CD4-positive, CD25-positive, alpha-beta regulatory T cell (primary cell): Measurements from ENCODE around the gene SIK3. TPM values are rescaled to one million over a fixed set of nuclear protein-coding genes. Genes with fewer than 3 reads are reported as not detected.

Experiments used
- ATAC-seq, 2 donors: fragments of 150-1000 bp; cut with Tn5 transposase; one replicate each; pipeline ENCODE4 v1.10.0; 2021; ENCODE audit warnings: low read depth in 2 of 2, moderate number of reproducible peaks in 2 of 2, moderate library complexity in 1 of 2
- DNase-seq, 3 donors: peaks; one replicate each; pipeline versions ENCODE4 v3.0.0 to v3.0.0-alpha.2; 2012 to 2022; ENCODE audit warnings: mixed read lengths in 1 of 3
- H3K27ac ChIP-seq: one replicate; pipeline ENCODE4 v1.7.0; 2013; ENCODE audit warnings: mild to moderate bottlenecking, low read length; ENCODE audit not compliant: insufficient read depth, poor library complexity, severe bottlenecking
- H3K27me3 ChIP-seq: one replicate; pipeline ENCODE4 v1.7.0; 2013; ENCODE audit warnings: low read length; ENCODE audit not compliant: control insufficient read depth, insufficient read depth
- H3K36me3 ChIP-seq: one replicate; pipeline ENCODE4 v1.7.0; 2013; ENCODE audit warnings: mild to moderate bottlenecking, low read length, moderate library complexity; ENCODE audit not compliant: control insufficient read depth, insufficient read depth
- H3K4me1 ChIP-seq: 2 replicates; pipeline ENCODE4 v1.7.0; 2013; ENCODE audit warnings: mild to moderate bottlenecking, low read length; ENCODE audit not compliant: insufficient read depth, control insufficient read depth, poor library complexity, severe bottlenecking
- H3K4me3 ChIP-seq: one replicate; pipeline ENCODE4 v1.7.0; 2013; ENCODE audit warnings: low read depth, mild to moderate bottlenecking, low read length, moderate library complexity
- H3K9me3 ChIP-seq, 2 experiments: 1 replicate in 1 of 2; 2 replicates in 1 of 2; pipeline ENCODE4 v1.7.0; 2013; ENCODE audit warnings: low read length in 2 of 2, mild to moderate bottlenecking in 1 of 2, moderate library complexity in 1 of 2; ENCODE audit not compliant: control insufficient read depth in 2 of 2
- H3K27ac Mint-ChIP-seq, 3 donors: one replicate each; pipeline ENCODE4 v1.8.0; 2020 to 2022; ENCODE audit warnings: mild to moderate bottlenecking in 3 of 3, mixed read lengths in 3 of 3, moderate library complexity in 2 of 3
- H3K27me3 Mint-ChIP-seq: one replicate; pipeline ENCODE4 v1.8.0; 2022; ENCODE audit warnings: mild to moderate bottlenecking, mixed read lengths
- H3K36me3 Mint-ChIP-seq: one replicate; pipeline ENCODE4 v1.8.0; 2020; ENCODE audit warnings: mixed read lengths
- H3K4me1 Mint-ChIP-seq, 4 donors: one replicate each; pipeline ENCODE4 v1.8.0; 2020 to 2022; ENCODE audit warnings: mixed read lengths in 4 of 4, mild to moderate bottlenecking in 1 of 4
- H3K4me3 Mint-ChIP-seq, 4 donors: one replicate each; pipeline ENCODE4 v1.8.0; 2020 to 2022; ENCODE audit warnings: mild to moderate bottlenecking in 4 of 4, mixed read lengths in 4 of 4, moderate library complexity in 3 of 4
- H3K9me3 Mint-ChIP-seq, 7 donors: one replicate each; pipeline ENCODE4 v1.8.0; 2020 to 2022; ENCODE audit warnings: mixed read lengths in 7 of 7, mild to moderate bottlenecking in 3 of 7, moderate library complexity in 2 of 7
- polyA plus RNA-seq, 4 donors: library from polyadenylated mRNA; unstranded; fragments of 300-500 nt; fragmentation: Illumina TruSeq; gene quantifications; one replicate each; pipeline ENCODE4 v1.2.3, GENCODE V29; 2021
- total RNA-seq: library from RNA; stranded (reverse); gene quantifications from one replicate; pipeline ENCODE4 v1.2.3, GENCODE V29; 2022

Gene SIK3
- total and polyA plus RNA-seq, 5 donors from 2014 or later: 7.0 to 55.2 (median 9.4) TPM

DNA sequence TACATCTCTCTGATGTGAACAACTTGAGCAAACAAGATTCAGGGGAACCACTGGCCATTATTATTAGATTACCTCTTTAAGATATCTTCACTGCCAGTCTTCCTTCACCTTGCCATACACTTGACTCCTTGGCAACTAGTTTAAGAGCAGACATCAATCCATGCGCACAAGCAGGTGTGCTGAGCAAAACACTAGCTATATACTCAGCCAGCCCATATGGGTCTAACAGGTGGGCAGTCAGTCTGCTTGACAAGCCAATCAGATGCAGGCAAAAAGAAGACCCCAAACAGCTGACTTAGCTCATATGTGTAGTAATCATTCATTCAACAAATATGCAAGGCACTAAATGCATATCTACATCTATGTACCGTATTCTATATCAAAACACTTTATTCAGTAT lies 101.2 kb downstream of the SIK3 start:
- Mint-ChIP-seq H3K36me3 (peaks cover 7% of the 10 kb centered on the region), H3K27ac (peak overlapping the region in 1 of 3 donors; percentile 84), H3K4me3 (no peak overlapping the region), H3K4me1 (peaks cover 35 to 62% (median 50%) of the 10 kb centered on the region in 4 donors), H3K9me3 (peaks cover 0 to 1% (median 0%) of the 10 kb centered on the region in 7 donors), H3K27me3 (no peaks in the 10 kb centered on the region)
- H3K27ac ChIP-seq: no peak overlapping the region
- H3K27me3 ChIP-seq: no peaks in the 10 kb centered on the region
- H3K4me1 ChIP-seq: peaks cover 10% of the 10 kb centered on the region
- H3K4me3 ChIP-seq: no peak overlapping the region
- no peaks in the 10 kb centered on the region for H3K9me3 ChIP-seq
- DNase-seq (no peak), ATAC-seq (no peak)
- H3K36me3 ChIP-seq: no peaks in the 10 kb centered on the region

DNA sequence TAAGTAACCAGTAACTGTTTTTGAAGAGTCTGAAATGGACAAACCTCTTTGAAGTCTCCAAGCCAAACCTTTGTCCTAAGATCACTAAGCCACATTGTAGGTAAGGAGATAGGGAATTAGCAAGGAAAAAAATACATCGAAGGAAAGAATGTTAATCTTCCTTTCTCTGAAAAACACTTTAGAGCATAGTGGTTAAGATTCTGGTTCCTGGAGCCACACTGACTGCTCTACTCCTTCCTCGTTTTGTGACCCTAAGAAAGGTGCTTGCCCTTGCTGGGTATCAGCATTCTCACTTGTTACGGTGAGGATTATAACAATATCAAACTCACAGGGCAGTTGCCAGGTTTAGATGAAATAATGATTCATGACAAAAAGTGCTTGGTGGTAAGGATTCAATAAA lies 104.0 kb downstream of the SIK3 start:
- no peak overlapping the region for H3K27ac ChIP-seq
- H3K9me3 ChIP-seq: no peaks in the 10 kb centered on the region
- H3K27ac Mint-ChIP-seq: peak overlapping the region; percentile 18 to 62 (median 43)
- H3K4me1 ChIP-seq: peaks cover 10% of the 10 kb centered on the region
- H3K36me3 ChIP-seq: no peaks in the 10 kb centered on the region
- H3K27me3 ChIP-seq: no peaks in the 10 kb centered on the region
- no peak overlapping the region for H3K4me3 Mint-ChIP-seq
- no peak overlapping the region for H3K4me3 ChIP-seq
- H3K9me3 Mint-ChIP-seq: peaks cover 0 to 1% (median 0%) of the 10 kb centered on the region in 7 donors
- no peaks in the 10 kb centered on the region for H3K27me3 Mint-ChIP-seq
- no peak for DNase-seq
- no peak for ATAC-seq
- H3K36me3 Mint-ChIP-seq: peaks cover 7% of the 10 kb centered on the region
- peaks cover 36 to 60% (median 48%) of the 10 kb centered on the region in 4 donors for H3K4me1 Mint-ChIP-seq

DNA sequence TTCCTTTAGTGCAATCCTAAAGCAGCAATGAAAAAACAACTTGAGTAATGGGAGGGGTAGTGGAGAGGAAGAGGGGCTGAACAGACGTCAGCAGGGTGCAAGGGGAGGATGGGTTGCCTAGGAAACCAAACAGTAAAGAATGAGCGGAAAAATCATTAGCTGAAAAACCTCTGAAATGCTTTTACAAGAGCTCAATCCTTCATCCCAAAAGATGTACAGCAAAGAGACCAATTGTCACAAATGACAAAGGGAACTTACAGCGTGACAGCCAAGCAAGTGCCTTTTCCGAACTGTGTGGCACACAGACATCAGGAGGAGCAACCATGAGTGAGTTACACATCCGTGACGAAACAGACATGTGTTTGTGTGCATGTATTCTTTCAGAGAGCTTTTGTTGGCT lies 104.6 kb downstream of the SIK3 start:
- Mint-ChIP-seq H3K36me3 (peaks cover 7% of the 10 kb centered on the region), H3K27ac (peak overlapping the region in 2 of 3 donors; percentile 62 to 86), H3K4me3 (peak overlapping the region in 1 of 4 donors; percentile 64), H3K9me3 (peaks cover 0 to 1% (median 0%) of the 10 kb centered on the region in 7 donors), H3K4me1 (peaks cover 41 to 60% (median 52%) of the 10 kb centered on the region in 4 donors), H3K27me3 (no peaks in the 10 kb centered on the region)
- Histone ChIP-seq H3K27me3 (no peaks in the 10 kb centered on the region), H3K9me3 (no peaks in the 10 kb centered on the region), H3K27ac (no peak overlapping the region), H3K36me3 (no peaks in the 10 kb centered on the region), H3K4me3 (no peak overlapping the region), H3K4me1 (peaks cover 10% of the 10 kb centered on the region)
- ATAC-seq (no peak), DNase-seq (peak in 1 of 3 donors; percentile 46)

GRCh38 chr11:116991491-116991890 lies 106.7 kb downstream of the SIK3 start:
- no peaks in the 10 kb centered on the region for H3K27me3 ChIP-seq
- H3K4me3 ChIP-seq: no peak overlapping the region
- peaks cover 3% of the 10 kb centered on the region for H3K36me3 Mint-ChIP-seq
- no peaks in the 10 kb centered on the region for H3K27me3 Mint-ChIP-seq
- ATAC-seq: no peak
- H3K4me1 Mint-ChIP-seq: peaks cover 56 to 67% (median 61%) of the 10 kb centered on the region in 4 donors
- peaks cover 19% of the 10 kb centered on the region for H3K4me1 ChIP-seq
- no peaks in the 10 kb centered on the region for H3K9me3 ChIP-seq
- no peaks in the 10 kb centered on the region for H3K36me3 ChIP-seq
- H3K4me3 Mint-ChIP-seq: no peak overlapping the region
- H3K9me3 Mint-ChIP-seq: no peaks in the 10 kb centered on the region
- DNase-seq: no peak
- H3K27ac ChIP-seq: no peak overlapping the region
- peak overlapping the region in 2 of 3 donors; percentile 15 to 36 for H3K27ac Mint-ChIP-seq

DNA sequence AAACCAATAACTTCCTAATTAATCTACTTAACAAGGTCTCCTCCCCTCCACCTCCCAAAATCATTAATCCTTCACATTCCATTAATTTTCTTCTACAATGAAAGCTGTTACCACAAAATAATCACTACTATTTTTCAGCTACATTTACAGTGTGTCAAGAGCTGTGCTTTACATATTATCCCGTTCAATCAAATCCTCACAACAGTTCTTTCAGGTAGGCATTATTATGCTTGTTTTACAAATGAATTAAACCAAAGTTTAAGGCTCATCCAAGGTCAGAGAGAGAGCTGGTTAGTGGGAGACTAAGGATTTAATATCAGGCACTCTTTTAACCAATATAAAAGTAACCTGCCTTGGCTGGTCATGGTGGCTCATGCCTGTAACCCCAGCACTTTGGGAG lies 107.4 kb downstream of the SIK3 start:
- no peak for ATAC-seq
- peak overlapping the region; percentile 9 to 62 (median 47) for H3K27ac Mint-ChIP-seq
- H3K27me3 ChIP-seq: no peaks in the 10 kb centered on the region
- H3K4me3 Mint-ChIP-seq: no peak overlapping the region
- no peak for DNase-seq
- H3K4me3 ChIP-seq: no peak overlapping the region
- peaks cover 0 to 1% (median 0%) of the 10 kb centered on the region in 7 donors for H3K9me3 Mint-ChIP-seq
- H3K9me3 ChIP-seq: no peaks in the 10 kb centered on the region
- H3K27ac ChIP-seq: no peak overlapping the region
- no peaks in the 10 kb centered on the region for H3K36me3 ChIP-seq
- peaks cover 60 to 73% (median 66%) of the 10 kb centered on the region in 4 donors for H3K4me1 Mint-ChIP-seq
- peaks cover 19% of the 10 kb centered on the region for H3K4me1 ChIP-seq
- H3K27me3 Mint-ChIP-seq: no peaks in the 10 kb centered on the region
- peaks cover 3% of the 10 kb centered on the region for H3K36me3 Mint-ChIP-seq

- Mint-ChIP-seq H3K27me3 (no peaks in the 10 kb centered on the region), H3K27ac (peak overlapping the region in 1 of 3 donors; percentile 9), H3K9me3 (peaks cover 0 to 1% (median 0%) of the 10 kb centered on the region in 7 donors), H3K36me3 (peaks cover 3% of the 10 kb centered on the region), H3K4me3 (no peak overlapping the region), H3K4me1 (peaks cover 55 to 68% (median 62%) of the 10 kb centered on the region in 4 donors)
- DNase-seq (no peak), ATAC-seq (no peak)
- H3K27ac ChIP-seq: no peak overlapping the region
- no peaks in the 10 kb centered on the region for H3K36me3 ChIP-seq
- no peaks in the 10 kb centered on the region for H3K9me3 ChIP-seq
- peaks cover 16% of the 10 kb centered on the region for H3K4me1 ChIP-seq
- no peaks in the 10 kb centered on the region for H3K27me3 ChIP-seq
- no peak overlapping the region for H3K4me3 ChIP-seq
These were observed 108.2 kb downstream of the SIK3 start for GRCh38 chr11:116990061-116990473.

DNA sequence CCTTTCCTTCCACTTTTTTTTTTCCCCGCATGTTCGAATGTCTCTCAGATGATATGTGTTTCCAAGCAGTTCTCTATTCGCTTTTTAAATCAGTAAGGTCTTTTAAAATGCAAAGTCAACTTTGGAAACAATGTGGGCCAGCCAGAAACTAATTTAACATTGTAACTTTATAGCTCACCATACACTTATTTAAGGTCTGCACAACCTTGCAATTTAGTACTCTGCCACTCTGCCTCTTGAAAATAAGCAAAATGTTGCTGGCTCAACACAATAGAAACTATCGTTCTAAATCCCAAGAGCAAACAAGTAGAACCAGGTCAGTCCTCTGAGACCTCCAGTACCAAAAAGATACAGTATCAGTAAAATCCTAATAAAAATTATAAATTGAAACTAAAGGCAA lies 109.0 kb downstream of the SIK3 start:
- no peak overlapping the region for H3K27ac Mint-ChIP-seq
- H3K27ac ChIP-seq: no peak overlapping the region

GRCh38 chr11:116986521-116987105 lies 111.6 kb downstream of the SIK3 start:
- Histone ChIP-seq H3K27ac (no peak overlapping the region), H3K9me3 (no peaks in the 10 kb centered on the region), H3K27me3 (no peaks in the 10 kb centered on the region), H3K4me1 (peaks cover 10% of the 10 kb centered on the region), H3K36me3 (no peaks in the 10 kb centered on the region), H3K4me3 (peak overlapping the region; percentile 4)
- peaks cover 0 to 1% (median 0%) of the 10 kb centered on the region in 7 donors for H3K9me3 Mint-ChIP-seq
- peak overlapping the region; percentile 1 to 71 (median 4) for H3K4me3 Mint-ChIP-seq
- DNase-seq: peak in 1 of 3 donors; percentile 67
- no peak for ATAC-seq
- H3K4me1 Mint-ChIP-seq: peaks cover 42 to 53% (median 47%) of the 10 kb centered on the region in 4 donors
- peaks cover 3% of the 10 kb centered on the region for H3K36me3 Mint-ChIP-seq
- H3K27ac Mint-ChIP-seq: peak overlapping the region in 2 of 3 donors; percentile 3 to 13
- no peaks in the 10 kb centered on the region for H3K27me3 Mint-ChIP-seq

More for the DNA sequence above, 109.0 kb downstream of the SIK3 start:
- Histone ChIP-seq H3K27me3 (no peaks in the 10 kb centered on the region), H3K9me3 (no peaks in the 10 kb centered on the region), H3K36me3 (no peaks in the 10 kb centered on the region), H3K4me1 (peaks cover 16% of the 10 kb centered on the region), H3K4me3 (no peak overlapping the region)
- H3K27me3 Mint-ChIP-seq: no peaks in the 10 kb centered on the region
- H3K9me3 Mint-ChIP-seq: peaks cover 0 to 1% (median 0%) of the 10 kb centered on the region in 7 donors
- H3K36me3 Mint-ChIP-seq: peaks cover 3% of the 10 kb centered on the region
- ATAC-seq (no peak), DNase-seq (no peak)
- H3K4me1 Mint-ChIP-seq: peaks cover 51 to 68% (median 59%) of the 10 kb centered on the region in 4 donors
- no peak overlapping the region for H3K4me3 Mint-ChIP-seq
